HFFc6 (cell line): ENCODE measurements around the gene CUX1. TPM values are rescaled to one million over a fixed set of nuclear protein-coding genes. Genes with fewer than 3 reads are reported as not detected.

Experiments
- DNase-seq: peaks from one replicate; pipeline ENCODE4 v3.0.0-alpha.2; 2018
- H3K27ac Mint-ChIP-seq: 2 replicates; pipeline ENCODE4 v1.8.0; 2020; ENCODE audit warnings: mild to moderate bottlenecking, mixed read lengths
- H3K27me3 Mint-ChIP-seq: 2 replicates; pipeline ENCODE4 v1.8.0; 2021; ENCODE audit warnings: mild to moderate bottlenecking, moderate library complexity, mixed read lengths; ENCODE audit not compliant: insufficient read depth
- H3K36me3 Mint-ChIP-seq: 2 replicates; pipeline ENCODE4 v1.8.0; 2021; ENCODE audit warnings: low read depth, mixed read lengths
- H3K4me1 Mint-ChIP-seq: 2 replicates; pipeline ENCODE4 v1.8.0; 2020; ENCODE audit warnings: low read depth, mixed read lengths
- H3K4me3 Mint-ChIP-seq: 2 replicates; pipeline ENCODE4 v1.8.0; 2020; ENCODE audit warnings: mild to moderate bottlenecking, moderate library complexity, mixed read lengths
- H3K9me3 Mint-ChIP-seq: 2 replicates; pipeline ENCODE4 v1.8.0; 2020; ENCODE audit warnings: mild to moderate bottlenecking, mixed read lengths
- CTCF ChIP-seq: fragments of 200-600 bp; sonication (generic); IDR thresholded peaks from 2 replicates; pipeline ENCODE4 v1.5.0; 2021; ENCODE audit warnings: antibody characterized with exemption, mild to moderate bottlenecking
- total RNA-seq, 6 experiments: library from RNA; stranded (reverse); fragmentation: NEBNext Ultra II Directional; extraction: Animal tissue kit (Norgen Biotek cat#: 25700); gene quantifications; 2 replicates in 1 of 6; 3 replicates in 5 of 6; pipeline ENCODE4 v1.2.3, GENCODE V29; 2021

The CUX1 gene
- total RNA-seq, 6 experiments from 2014 or later = 46.9 to 64.2 (median 51.6) TPM

GRCh38 chr7:101862280-101863220 lies 45.1 kb downstream of the CUX1 start:
- Mint-ChIP-seq H3K4me3 (no peak overlapping the region), H3K36me3 (peaks cover 5% of the 10 kb centered on the region; the same call in 1 of the 2 replicates), H3K27ac (no peak overlapping the region), H3K9me3 (no peaks in the 10 kb centered on the region), H3K27me3 (no peaks in the 10 kb centered on the region; the same call in none of the 2 replicates), H3K4me1 (peaks cover 10% of the 10 kb centered on the region)
- DNase-seq = no peak
- no peak for TF ChIP-seq CTCF

- H3K27ac Mint-ChIP-seq = no peak overlapping the region
- TF ChIP-seq CTCF = no peak
- H3K9me3 Mint-ChIP-seq = no peaks in the 10 kb centered on the region
- peaks cover 5% of the 10 kb centered on the region; the same call in 1 of the 2 replicates for H3K36me3 Mint-ChIP-seq
- H3K4me1 Mint-ChIP-seq = peaks cover 12% of the 10 kb centered on the region
- no peak overlapping the region for H3K4me3 Mint-ChIP-seq
- no peaks in the 10 kb centered on the region; the same call in none of the 2 replicates for H3K27me3 Mint-ChIP-seq
- DNase-seq = no peak
These were observed 46.2 kb downstream of the CUX1 start for GRCh38 chr7:101863598-101863997.

- no peak overlapping the region for H3K27ac Mint-ChIP-seq
- DNase-seq = no peak
- H3K4me3 Mint-ChIP-seq = no peak overlapping the region
- no peaks in the 10 kb centered on the region; the same call in none of the 2 replicates for H3K27me3 Mint-ChIP-seq
- peaks cover 5% of the 10 kb centered on the region; the same call in 1 of the 2 replicates for H3K36me3 Mint-ChIP-seq
- H3K9me3 Mint-ChIP-seq = no peaks in the 10 kb centered on the region
- no peak for TF ChIP-seq CTCF
- H3K4me1 Mint-ChIP-seq = peaks cover 17% of the 10 kb centered on the region
These were observed 46.6 kb downstream of the CUX1 start for GRCh38 chr7:101864039-101864438.

- Mint-ChIP-seq H3K9me3 (no peaks in the 10 kb centered on the region), H3K36me3 (peaks cover 5% of the 10 kb centered on the region; the same call in 1 of the 2 replicates), H3K27ac (no peak overlapping the region), H3K27me3 (no peaks in the 10 kb centered on the region; the same call in none of the 2 replicates), H3K4me1 (peaks cover 16% of the 10 kb centered on the region), H3K4me3 (no peak overlapping the region)
- TF ChIP-seq CTCF = no peak
- DNase-seq = no peak
These were observed 47.6 kb downstream of the CUX1 start for GRCh38 chr7:101865031-101865430.

GRCh38 chr7:101865455-101865854 lies 48.0 kb downstream of the CUX1 start:
- Mint-ChIP-seq H3K9me3 (no peaks in the 10 kb centered on the region), H3K27me3 (peaks cover 2% of the 10 kb centered on the region), H3K4me3 (no peak overlapping the region), H3K4me1 (peaks cover 20% of the 10 kb centered on the region), H3K27ac (no peak overlapping the region), H3K36me3 (peaks cover 5% of the 10 kb centered on the region; the same call in 1 of the 2 replicates)
- no peak for DNase-seq
- no peak for TF ChIP-seq CTCF
